Effector memory CD4-positive, alpha-beta T cell (primary cell): ENCODE measurements around the gene BAG5.

ENCODE experiments used
- DNase-seq, 3 donors: peaks; one replicate each; pipeline ENCODE4 v3.0.0-alpha.2; 2020
- H3K27ac ChIP-seq: 2 replicates; pipeline ENCODE4 v1.7.0; 2013; ENCODE audit warnings: mild to moderate bottlenecking, low read length, moderate library complexity; ENCODE audit not compliant: insufficient read depth, poor library complexity, severe bottlenecking
- H3K27me3 ChIP-seq: replicated peaks from 2 replicates; pipeline ENCODE4 v1.7.0; 2013; ENCODE audit warnings: mild to moderate bottlenecking, low read length; ENCODE audit not compliant: insufficient read depth, control insufficient read depth, poor library complexity, severe bottlenecking
- H3K36me3 ChIP-seq: 2 replicates; pipeline ENCODE4 v1.7.0; 2013; ENCODE audit warnings: mild to moderate bottlenecking, low read length, moderate library complexity; ENCODE audit not compliant: control insufficient read depth, insufficient read depth
- H3K4me1 ChIP-seq: 2 replicates; pipeline ENCODE4 v1.7.0; 2013; ENCODE audit warnings: low read length, mild to moderate bottlenecking; ENCODE audit not compliant: control insufficient read depth, insufficient read depth, poor library complexity, severe bottlenecking
- H3K4me3 ChIP-seq: 2 replicates; pipeline ENCODE4 v1.7.0; 2013; ENCODE audit warnings: low read length, low read depth, mild to moderate bottlenecking; ENCODE audit not compliant: insufficient read depth, poor library complexity, severe bottlenecking
- H3K9me3 ChIP-seq: 2 replicates; pipeline ENCODE4 v1.7.0; 2013; ENCODE audit warnings: mild to moderate bottlenecking, low read length, moderate library complexity; ENCODE audit not compliant: control insufficient read depth

Gene BAG5

GRCh38 chr14:103593577-103593976, 31.1 kb upstream of the BAG5 start:
- H3K27ac ChIP-seq, result no peak overlapping the region
- no peaks in the 10 kb centered on the region for H3K27me3 ChIP-seq
- no peak overlapping the region for H3K4me3 ChIP-seq
- no peak for DNase-seq
- peaks cover 9% of the 10 kb centered on the region for H3K36me3 ChIP-seq
- H3K9me3 ChIP-seq, result no peaks in the 10 kb centered on the region
- no peaks in the 10 kb centered on the region for H3K4me1 ChIP-seq

GRCh38 chr14:103584326-103584915, 22.0 kb upstream of the BAG5 start:
- H3K27me3 ChIP-seq, result no peaks in the 10 kb centered on the region
- H3K4me1 ChIP-seq, result no peaks in the 10 kb centered on the region
- H3K36me3 ChIP-seq, result peaks cover 10% of the 10 kb centered on the region
- no peaks in the 10 kb centered on the region for H3K9me3 ChIP-seq
- no peak overlapping the region for H3K4me3 ChIP-seq
- no peak for DNase-seq
- no peak overlapping the region for H3K27ac ChIP-seq

- H3K27ac ChIP-seq, result no peak overlapping the region
Observed at GRCh38 chr14:103581954-103582703, 19.7 kb upstream of the BAG5 start.

GRCh38 chr14:103581206-103581605, 18.7 kb upstream of the BAG5 start:
- DNase-seq, result no peak
- Histone ChIP-seq H3K27me3 (no peaks in the 10 kb centered on the region), H3K9me3 (no peaks in the 10 kb centered on the region), H3K36me3 (peaks cover 23% of the 10 kb centered on the region), H3K27ac (no peak overlapping the region), H3K4me1 (no peaks in the 10 kb centered on the region), H3K4me3 (no peak overlapping the region)

More at GRCh38 chr14:103581954-103582703, 19.7 kb upstream of the BAG5 start:
- H3K4me3 ChIP-seq, result no peak overlapping the region
- no peaks in the 10 kb centered on the region for H3K9me3 ChIP-seq
- H3K36me3 ChIP-seq, result peaks cover 15% of the 10 kb centered on the region
- H3K4me1 ChIP-seq, result no peaks in the 10 kb centered on the region
- DNase-seq, result no peak
- H3K27me3 ChIP-seq, result no peaks in the 10 kb centered on the region

- Histone ChIP-seq H3K36me3 (peaks cover 35% of the 10 kb centered on the region), H3K27me3 (no peaks in the 10 kb centered on the region), H3K9me3 (no peaks in the 10 kb centered on the region), H3K4me3 (no peak overlapping the region), H3K4me1 (no peaks in the 10 kb centered on the region), H3K27ac (no peak overlapping the region)
- DNase-seq, result no peak
Observed at GRCh38 chr14:103578401-103579075, 16.1 kb upstream of the BAG5 start.

GRCh38 chr14:103576371-103577024, 14.0 kb upstream of the BAG5 start:
- no peaks in the 10 kb centered on the region for H3K4me1 ChIP-seq
- no peaks in the 10 kb centered on the region for H3K27me3 ChIP-seq
- H3K9me3 ChIP-seq, result no peaks in the 10 kb centered on the region
- no peak overlapping the region for H3K27ac ChIP-seq
- H3K4me3 ChIP-seq, result no peak overlapping the region
- peaks cover 35% of the 10 kb centered on the region for H3K36me3 ChIP-seq
- DNase-seq, result no peak

- Histone ChIP-seq H3K27ac (no peak overlapping the region), H3K36me3 (peaks cover 30% of the 10 kb centered on the region), H3K27me3 (no peaks in the 10 kb centered on the region), H3K9me3 (no peaks in the 10 kb centered on the region), H3K4me3 (no peak overlapping the region), H3K4me1 (no peaks in the 10 kb centered on the region)
- no peak for DNase-seq
Observed at GRCh38 chr14:103574707-103575285, 12.3 kb upstream of the BAG5 start.

- Histone ChIP-seq H3K36me3 (peaks cover 30% of the 10 kb centered on the region), H3K4me1 (no peaks in the 10 kb centered on the region), H3K27ac (no peak overlapping the region)
Observed at GRCh38 chr14:103574104-103574503, 11.6 kb upstream of the BAG5 start.

GRCh38 chr14:103569408-103569807, 7.0 kb upstream of the BAG5 start:
- Histone ChIP-seq H3K36me3 (peaks cover 1% of the 10 kb centered on the region), H3K27ac (no peak overlapping the region), H3K4me3 (no peak overlapping the region), H3K4me1 (no peaks in the 10 kb centered on the region), H3K27me3 (no peaks in the 10 kb centered on the region), H3K9me3 (no peaks in the 10 kb centered on the region)
- no peak for DNase-seq

More at GRCh38 chr14:103574104-103574503, 11.6 kb upstream of the BAG5 start:
- Histone ChIP-seq H3K27me3 (no peaks in the 10 kb centered on the region), H3K9me3 (no peaks in the 10 kb centered on the region), H3K4me3 (no peak overlapping the region)
- DNase-seq, result no peak
